GM18907 (cell line): ENCODE data around the gene IQSEC1.

Experiments used
- ATAC-seq: cut with Tn5 transposase; IDR thresholded peaks from one replicate; pipeline ENCODE4 v1.9.1; 2021; ENCODE audit warnings: mild to moderate bottlenecking, moderate library complexity; ENCODE audit not compliant: unreplicated experiment

IQSEC1 gene

DNA sequence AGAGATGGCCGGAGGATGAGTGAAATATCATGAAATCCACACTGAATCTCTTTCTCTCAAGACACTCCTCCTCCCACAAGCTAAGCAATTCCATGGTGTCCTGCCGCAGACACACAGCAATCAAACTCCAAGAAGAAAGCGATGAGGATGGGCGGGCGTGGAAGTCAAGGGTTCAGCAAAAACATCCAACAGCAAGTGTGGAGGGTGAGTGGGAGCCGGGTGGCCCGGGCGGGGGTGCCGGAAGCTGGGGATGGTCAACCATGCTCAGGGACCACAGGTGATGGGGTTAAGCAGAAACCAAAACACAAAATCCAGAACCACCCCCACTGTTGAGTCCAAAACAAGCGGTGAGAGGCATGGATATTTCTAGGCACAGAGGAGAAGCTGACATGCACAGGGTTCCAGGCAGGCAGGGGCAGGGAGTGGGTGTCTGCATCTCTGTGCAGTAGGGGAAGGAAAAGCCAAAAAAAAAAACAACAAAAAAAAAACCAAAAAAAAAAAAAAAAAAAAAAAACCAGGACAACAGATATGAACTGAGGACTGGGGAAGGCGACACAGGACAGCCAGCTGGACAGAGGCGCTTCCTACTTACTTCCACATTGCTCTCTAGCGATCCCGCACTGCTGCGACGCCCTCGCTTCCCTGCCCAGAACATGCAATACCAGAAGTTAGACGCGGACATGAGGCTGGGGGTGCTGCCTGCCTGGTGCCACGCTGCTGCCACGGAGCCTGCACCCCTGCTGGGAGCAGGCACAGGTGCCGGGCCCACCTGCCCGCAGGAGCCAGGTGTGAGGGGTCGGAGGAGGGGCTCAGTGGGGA is 170.8 kb downstream of the IQSEC1 start:
- no peak for ATAC-seq

DNA sequence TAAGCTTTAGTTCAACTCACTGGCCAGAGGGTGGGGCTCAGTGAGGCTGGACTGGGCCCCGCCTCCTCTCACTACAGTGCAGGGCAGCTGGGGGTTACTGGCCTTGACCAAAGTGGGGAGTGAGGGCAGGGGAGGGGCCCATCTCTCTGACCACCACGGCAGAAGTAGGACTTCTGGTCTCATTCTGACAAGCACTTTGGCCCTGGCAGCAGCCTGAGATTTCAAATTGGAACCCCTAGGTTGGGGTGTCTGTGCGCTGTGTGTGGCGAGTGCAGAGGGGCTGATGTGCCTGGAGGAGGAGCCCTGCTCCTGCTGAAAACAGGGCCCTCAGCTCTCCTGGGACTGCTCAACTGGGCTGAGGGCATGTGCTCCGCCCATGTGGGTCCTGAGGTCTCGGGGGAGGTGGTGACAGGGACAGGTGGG is 171.6 kb downstream of the IQSEC1 start:
- ATAC-seq = no peak

DNA sequence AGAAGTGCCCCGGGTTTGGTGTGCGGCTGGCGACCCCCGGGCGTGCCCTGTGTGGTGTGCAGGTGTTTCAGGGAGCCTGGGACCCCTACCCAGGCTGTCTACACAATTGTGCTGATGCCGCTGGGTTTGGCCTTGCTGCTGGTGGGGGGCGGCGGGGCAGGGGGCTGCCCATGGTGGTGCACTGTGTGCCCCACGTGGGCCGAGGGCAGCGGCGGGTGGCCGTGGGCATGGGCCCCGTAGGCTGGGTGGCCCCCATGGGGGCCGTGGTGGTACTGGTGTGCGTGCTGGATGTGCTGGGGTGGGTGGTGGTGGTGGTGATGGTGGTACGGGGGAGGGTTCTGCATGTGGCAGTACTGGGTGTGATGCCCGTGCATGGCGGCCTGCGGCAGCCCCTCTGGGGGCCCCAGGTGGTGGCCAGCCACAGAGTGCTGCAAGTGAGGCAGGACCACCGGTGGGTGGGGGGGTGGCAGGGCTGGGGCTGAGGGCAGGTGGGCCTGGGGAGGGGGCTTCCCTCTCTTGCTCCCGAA is 172.3 kb downstream of the IQSEC1 start:
- no peak for ATAC-seq

DNA sequence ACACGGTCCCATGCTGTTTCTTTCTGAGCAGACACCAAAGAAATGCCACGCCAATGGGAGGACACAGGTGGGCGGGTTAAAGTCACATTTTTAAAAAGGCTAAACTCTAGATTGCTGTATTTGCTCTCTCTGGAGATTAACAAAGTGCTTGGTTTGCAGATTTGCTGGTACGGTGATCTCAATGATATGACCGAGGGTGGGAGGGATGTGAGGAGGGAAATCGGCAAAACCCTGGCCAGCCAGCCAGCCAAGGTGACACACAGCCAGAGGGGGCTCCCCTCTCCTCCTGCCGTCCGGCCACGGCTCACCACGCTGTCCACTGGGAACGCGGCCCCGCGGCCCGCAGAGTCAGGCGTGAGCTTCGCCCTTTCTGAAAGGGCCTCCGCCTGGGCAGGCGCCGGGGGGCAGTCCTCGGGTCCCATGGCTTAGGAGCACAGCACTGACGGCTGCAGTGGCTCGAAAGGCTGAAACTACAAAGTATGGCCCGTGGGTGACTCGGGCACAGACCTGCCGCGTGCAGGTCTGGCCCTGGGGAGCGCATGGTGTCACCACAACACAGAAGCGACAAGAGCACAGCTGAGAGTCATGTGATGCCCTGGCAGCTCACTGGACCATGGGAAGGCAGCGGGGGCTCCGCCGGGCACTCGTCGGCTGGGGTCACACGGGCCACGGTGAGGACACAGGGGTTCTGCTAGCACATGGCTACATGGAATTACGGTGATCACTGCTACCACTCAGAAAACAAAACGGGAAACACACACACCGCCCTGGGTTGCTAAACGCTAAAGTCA is 174.1 kb downstream of the IQSEC1 start:
- ATAC-seq = no peak

DNA sequence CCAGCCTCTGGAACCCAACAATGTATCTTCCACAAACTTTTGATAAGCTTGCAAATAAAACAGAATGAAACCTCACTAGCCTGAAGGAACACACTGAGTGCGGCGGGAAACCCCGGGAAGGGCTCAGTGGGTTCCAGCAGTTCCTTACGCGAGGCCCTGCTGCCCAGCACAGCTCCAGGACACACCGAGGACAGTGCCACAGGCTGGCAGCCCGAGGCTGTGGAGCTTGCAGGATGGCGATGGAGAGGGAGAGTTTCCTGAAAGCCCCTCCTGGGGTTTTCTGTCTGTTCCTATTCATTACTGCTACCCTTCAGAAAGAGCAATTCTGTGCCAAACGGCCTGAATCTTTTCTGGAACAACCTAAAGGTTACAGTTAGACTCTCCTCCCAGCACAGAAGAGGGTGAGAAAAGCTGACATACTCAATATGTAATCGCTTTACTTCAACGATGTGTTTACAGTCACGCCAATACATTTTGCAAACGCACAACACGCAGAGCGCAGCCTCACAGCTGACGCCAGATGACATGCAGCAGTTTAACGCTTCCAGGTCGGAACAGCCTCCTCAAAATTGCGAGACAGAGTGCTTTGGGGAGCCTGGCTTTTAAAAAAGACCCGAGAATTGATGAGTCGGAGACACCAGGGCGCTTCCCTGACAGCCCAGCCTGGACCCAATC is 174.8 kb downstream of the IQSEC1 start:
- ATAC-seq = no peak

DNA sequence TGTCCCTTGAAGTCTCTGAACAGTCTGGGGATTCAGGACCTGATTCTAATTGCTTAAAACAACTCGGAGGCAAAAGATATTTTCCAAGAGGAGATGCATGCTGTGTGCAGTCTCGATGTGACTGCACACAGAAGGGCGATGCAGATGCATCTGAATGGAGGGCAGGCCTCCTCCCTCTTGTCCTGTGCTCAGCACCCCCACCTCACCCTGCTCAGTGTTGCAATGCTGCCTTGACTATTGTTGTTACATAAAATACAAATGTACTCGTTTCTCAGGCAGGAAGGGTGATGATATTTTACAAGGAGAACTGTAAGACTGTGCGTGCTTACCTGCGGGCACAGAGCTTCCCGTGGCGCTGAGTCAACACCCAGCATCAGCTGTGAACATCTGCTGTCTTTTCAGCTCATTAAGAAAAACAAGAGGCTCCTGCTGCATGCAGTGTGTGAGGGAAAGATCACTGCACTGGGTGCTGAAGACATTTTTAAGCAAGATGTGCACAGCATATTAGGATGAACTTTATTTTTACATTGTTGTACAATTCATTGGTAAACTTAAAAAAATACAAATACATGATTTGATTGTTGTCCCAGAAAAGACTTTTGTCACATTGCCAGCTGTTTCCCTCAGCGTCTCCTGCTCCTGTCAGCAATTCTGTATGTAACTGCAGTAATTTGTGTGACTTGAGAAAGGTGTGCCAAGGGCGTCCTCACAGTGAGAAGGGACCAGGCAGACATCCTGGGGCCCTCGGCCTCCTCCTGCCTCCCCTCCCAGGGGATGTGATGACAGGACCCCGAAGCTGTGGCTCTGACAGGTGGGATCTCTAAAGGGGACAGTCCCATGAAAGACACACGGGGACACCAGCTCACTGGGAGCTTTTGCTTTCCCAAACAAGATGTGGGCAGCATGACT is 175.6 kb downstream of the IQSEC1 start:
- ATAC-seq = no peak

DNA sequence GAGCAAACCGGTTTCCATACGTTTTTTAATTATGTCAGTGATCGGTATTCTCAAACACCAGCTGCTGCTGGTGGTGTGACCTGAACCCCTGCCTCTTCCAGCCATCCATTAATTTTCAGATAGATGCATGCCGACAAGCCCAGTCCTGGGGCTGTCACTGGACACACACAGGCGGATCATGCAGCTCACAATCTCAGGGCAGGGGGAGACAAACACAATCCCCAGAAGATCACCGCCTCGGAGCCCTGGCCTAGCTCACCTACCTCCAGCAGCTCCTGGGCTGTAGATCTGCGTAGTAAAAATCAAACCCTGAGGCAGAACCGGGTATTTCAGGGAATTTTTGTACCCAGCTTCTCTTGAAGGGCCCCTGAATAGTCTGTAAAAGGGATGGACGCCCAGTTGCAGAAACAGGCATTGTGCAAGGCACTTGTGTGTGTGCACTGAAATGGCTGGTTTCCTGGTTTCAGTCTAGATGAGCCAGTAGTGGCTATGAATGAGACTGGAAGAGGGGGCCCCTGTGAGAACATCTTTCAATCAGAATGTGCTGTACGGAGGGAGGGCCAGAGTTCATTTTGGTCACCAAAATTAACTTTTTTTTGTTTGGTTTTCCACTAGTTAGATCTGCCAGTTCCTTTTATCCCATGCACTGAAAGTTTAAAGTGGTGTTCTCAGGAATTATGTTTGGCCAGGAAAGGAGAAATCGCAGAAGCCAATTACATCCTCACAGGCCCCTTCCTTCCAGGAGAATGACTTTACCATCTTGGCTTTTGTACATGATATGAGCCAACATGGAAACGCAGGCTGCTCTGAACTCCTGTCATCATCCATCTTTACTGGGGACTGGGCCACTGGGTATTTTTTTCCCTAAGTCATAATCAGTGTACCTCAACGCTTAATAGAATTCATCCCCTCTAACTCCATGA is 176.9 kb downstream of the IQSEC1 start:
- ATAC-seq = no peak

DNA sequence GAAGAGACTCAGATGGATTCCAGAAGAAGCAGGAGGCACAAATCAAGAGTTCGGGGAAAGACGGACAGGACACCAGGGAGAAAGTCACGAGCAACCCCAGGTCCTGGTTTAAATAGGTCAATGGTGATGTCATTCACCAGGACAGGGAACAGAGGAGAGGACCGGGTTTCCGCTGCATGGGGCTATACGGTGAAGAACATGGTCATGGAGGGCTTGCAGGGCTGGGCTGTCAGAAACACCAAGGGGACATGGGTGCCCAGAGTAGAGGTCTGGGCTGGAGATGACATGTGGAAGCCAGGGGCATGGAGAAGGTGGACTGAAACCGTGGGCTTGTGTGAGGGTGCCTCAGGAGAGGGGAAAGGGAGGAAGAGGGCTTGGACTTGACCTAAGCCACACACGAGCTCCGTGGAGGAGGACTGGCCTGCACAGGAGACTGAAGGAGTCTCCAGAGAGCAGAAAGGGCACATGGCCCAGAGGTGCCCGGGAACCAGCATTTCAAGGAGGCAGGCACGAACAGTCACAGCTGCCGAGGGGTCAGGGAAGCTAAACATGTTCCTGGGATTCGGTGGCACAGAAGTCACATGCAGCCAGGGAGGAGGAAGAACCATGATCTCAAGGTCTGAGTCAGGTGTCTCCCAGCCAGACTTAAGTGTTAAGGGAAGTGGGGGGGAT is 177.7 kb downstream of the IQSEC1 start:
- no peak for ATAC-seq

DNA sequence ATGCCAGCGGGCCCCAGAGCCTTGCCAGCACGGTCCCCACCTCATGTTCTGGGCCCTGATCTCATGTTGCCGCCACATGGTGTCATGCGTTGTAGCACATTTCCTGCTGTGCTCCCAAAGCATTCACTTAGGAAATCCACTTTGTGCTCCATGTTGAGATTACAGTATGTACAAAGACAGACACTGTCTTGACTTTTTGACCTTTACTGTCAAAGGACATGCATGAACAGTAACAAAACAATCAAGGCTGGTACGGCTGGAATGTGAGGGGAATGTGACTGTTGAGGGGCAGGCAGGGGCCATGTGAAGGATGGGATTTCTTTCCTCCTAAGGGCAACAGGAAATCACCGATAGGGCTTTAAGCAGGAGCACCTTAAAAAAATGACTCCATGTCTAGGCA is 178.6 kb downstream of the IQSEC1 start:
- ATAC-seq = no peak

DNA sequence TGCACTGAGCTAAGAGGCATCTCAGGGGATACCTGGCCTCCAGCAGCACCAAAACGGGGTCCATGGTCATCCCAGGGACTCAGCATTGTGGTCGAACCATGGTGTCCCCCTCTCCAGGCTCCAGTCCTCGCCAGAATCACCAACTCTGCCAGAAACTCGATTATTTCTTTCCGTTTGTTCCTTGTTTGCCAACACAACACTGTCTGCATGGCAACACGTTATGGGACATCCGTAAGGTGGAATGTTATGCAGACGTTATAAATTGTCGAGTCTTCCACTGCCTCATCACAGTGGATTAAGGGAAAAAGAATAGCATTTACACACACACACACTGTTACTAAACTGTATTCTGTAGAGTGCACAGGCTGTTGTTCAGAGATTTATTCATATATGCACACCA is 179.4 kb downstream of the IQSEC1 start:
- ATAC-seq = no peak

DNA sequence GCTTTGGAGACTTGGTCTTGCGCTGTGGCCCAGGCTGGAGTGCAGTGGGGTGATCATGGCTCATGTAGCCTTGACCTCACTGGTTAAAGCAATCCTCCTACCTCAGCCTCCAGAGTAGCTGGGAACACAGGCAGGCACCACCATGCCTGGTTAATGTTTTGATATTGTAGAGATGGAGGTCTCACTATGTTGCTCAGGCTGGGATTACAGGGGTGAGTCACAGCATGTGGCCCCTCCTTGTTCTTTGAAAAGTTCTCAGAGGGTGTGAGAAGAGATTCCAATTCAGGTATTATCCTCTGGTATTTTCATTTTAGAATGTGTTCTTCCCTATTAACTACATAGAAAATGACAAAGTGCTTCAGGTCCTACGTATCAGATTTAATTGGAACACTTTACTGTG is 180.0 kb downstream of the IQSEC1 start:
- ATAC-seq = no peak

DNA sequence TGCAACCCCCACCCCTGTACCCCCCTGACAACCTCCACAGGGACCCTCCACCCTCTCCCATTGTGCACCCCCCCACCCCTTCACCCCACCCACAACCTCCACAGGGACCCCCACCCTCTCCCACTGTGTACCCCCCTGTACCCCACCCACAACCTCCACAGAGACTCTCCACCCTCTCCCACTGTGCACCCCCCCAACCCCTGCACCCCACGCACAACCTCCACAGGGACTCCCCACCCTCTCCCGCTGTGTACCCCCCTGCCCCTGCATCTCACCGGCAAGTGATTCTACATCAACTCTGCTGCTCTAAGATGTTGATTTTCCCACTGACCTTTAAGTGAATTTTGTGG is 180.4 kb downstream of the IQSEC1 start:
- no peak for ATAC-seq

DNA sequence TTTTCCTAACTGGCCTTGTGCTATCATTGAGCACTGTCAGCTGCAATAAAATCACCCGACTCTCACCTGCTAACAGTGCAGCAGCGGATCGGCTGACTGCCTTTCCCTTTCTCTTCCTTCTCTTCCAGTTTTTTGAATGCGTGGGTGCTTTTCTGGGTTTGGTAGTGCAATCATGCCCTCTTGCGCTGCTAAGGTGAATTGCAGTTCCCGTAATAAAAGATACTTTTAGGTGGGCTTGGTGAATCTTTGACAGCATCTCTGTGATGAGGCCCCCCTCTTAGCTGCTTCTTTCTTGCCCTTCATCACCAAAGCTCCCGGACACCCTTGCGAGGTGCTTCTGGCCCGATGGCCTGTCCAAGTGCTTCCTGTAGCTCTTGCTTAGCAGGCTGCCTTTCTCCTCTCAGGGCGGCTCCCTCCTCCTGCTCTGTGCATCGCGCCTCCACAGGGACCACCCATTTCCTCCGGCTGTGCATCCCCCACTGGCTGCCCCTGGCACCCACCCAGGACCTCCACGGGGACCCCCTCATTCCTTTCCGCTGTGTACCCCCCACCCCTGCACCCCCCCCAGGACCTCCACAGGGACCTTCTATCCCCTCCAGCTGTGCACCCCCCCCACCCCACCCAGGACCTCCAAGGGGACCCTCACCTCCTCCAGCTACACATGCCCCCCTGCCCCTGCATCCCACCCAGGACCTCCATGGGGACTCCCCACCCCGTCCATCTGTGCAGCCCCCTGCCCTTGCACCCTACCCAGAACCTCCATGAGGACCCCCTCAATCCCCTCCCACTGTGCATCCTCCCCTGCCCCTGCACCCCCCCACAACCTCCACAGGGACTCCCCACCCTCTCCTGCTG is 181.0 kb downstream of the IQSEC1 start:
- no peak for ATAC-seq

DNA sequence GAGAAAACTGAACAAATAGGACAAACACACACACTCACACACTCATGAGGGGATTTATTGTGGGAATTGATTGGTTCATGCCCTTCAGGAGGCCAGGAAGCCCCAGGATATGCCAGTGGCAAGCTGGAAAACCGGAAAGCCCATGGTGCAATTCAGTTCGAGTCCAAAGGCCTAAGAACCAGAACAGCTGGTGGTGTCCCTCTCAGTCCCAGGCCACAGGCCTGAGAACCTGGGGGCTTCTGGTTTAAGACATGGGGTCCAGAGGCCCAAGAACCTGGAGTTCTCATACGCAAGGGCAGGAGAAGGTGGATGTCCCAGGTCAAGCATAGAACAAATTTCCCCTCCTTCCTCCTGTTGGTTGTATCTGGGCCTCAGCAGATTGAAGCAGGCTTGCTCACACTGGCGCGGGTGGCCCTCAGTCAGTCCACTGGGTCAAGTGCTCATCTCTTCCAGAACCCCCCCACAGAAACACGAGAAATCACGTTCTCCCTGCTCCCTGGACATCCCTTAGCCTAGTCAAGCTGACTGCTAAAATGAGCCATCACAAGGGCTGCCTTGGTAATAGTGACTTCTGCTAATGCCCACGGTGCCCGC is 181.7 kb downstream of the IQSEC1 start:
- ATAC-seq = no peak

DNA sequence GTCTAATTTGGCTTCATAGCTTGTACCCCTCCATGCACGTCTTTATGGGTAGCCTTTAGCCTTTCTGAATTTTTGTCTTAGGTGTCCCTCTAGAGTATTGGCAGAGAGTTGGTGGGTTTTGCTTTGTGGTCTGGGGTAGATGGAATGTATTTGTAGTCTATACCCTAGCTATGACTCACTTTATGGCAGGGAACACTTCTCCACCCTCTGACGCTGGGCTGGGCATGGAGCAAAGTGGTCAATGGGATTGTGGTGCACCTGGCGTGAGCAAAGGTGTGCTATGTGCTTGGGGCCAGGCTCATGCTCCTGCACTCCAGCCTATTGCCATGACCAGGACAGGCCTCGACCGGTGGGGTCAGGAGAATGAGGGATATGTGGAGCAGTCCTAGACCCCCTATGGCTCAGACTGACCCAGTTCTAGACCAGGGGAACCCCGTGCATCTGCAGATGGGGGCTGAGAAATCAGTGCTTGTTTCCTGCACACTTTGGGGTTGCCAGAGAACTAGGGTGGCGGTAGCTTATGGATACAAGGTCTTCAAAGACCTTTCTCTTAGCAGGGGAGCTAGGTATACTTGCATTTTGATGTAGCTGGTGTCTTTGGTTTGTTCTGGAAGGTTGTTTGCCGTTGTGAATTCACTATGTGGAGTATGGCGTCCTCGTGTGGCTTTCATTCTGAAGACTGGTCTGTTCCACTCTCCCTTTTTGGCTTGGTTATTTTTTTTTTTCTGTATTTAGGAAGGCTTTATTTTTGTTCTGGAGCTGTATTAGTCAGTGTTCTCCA is 182.4 kb downstream of the IQSEC1 start:
- no peak for ATAC-seq

DNA sequence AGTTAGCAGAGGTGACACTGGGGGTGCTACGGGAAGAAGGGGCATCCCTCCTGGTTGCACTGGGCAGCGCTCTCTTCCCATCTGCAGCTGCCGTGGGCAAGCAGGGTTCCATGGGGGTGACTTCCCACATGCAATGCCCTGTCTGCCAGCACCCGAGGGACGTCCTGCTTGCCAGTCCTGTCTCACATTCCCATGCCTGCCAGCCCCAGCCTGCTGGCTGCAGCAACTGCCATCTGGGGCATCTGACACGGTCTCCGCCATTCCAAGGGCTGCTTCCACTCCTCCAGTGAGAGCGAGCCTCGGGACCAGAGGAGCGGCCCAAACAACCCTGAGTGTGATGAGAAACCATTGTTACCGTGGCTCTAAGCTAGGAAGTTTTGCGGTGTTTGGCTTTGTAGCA is 186.5 kb downstream of the IQSEC1 start:
- ATAC-seq = no peak
